Neuronal stem cell (in vitro differentiated cells): ENCODE measurements around the gene KIT.
"Not testable (repeated sequence)": the region's sequence is repeated elsewhere in the genome, so short reads cannot be mapped to it uniquely, and the experiment has no call there.

Experiments used
- DNase-seq: peaks from one replicate; pipeline ENCODE4 v3.0.0-alpha.2; 2013; ENCODE audit warnings: low spot score
- H2AFZ ChIP-seq: one replicate; pipeline ENCODE4 v1.6.1; 2013; ENCODE audit warnings: mild to moderate bottlenecking, low read length, inconsistent platforms
- H2AK5ac ChIP-seq: 2 replicates; pipeline ENCODE4 v1.6.1; 2013; ENCODE audit warnings: low read depth, mild to moderate bottlenecking, inconsistent platforms, low read length, moderate library complexity, mixed read lengths
- H2BK120ac ChIP-seq: 2 replicates; pipeline ENCODE4 v1.6.1; 2013; ENCODE audit warnings: low read depth, mild to moderate bottlenecking, inconsistent platforms, low read length, moderate library complexity, mixed read lengths
- H2BK12ac ChIP-seq: one replicate; pipeline ENCODE4 v1.6.1; 2013; ENCODE audit warnings: low read length, inconsistent platforms
- H2BK15ac ChIP-seq: 2 replicates; pipeline ENCODE4 v1.6.1; 2013; ENCODE audit warnings: mild to moderate bottlenecking, low read length, inconsistent platforms, mixed read lengths
- H2BK5ac ChIP-seq: one replicate; pipeline ENCODE4 v1.6.1; 2013; ENCODE audit warnings: inconsistent platforms, mild to moderate bottlenecking, low read length, moderate library complexity
- H3K14ac ChIP-seq: one replicate; pipeline ENCODE4 v1.6.1; 2013; ENCODE audit warnings: low read length, inconsistent platforms
- H3K18ac ChIP-seq: 2 replicates; pipeline ENCODE4 v1.6.1; 2013; ENCODE audit warnings: low read length, inconsistent platforms
- H3K23ac ChIP-seq: 2 replicates; pipeline ENCODE4 v1.6.1; 2013; ENCODE audit warnings: low read depth, mild to moderate bottlenecking, mixed read lengths, low read length, inconsistent platforms; ENCODE audit not compliant: poor library complexity
- H3K27ac ChIP-seq: replicated peaks from 3 replicates; pipeline ENCODE4 v1.5.1; 2013; ENCODE audit warnings: low read length, inconsistent platforms
- H3K27me3 ChIP-seq, 3 experiments: 2 replicates each; pipeline ENCODE4 v1.6.1; 2013; ENCODE audit warnings: low read length in 3 of 3, mild to moderate bottlenecking in 2 of 3, inconsistent platforms in 1 of 3, low read depth in 1 of 3, mixed read lengths in 1 of 3, moderate library complexity in 1 of 3; ENCODE audit not compliant: control insufficient read depth in 3 of 3, insufficient read depth in 3 of 3
- H3K36me3 ChIP-seq, 2 donors: replicated peaks in 1 of 2; 2 replicates each; pipeline ENCODE4 v1.6.1; 2013; ENCODE audit warnings: low read length in 2 of 2; ENCODE audit not compliant: control insufficient read depth in 2 of 2, insufficient read depth in 2 of 2
- H3K4ac ChIP-seq: 2 replicates; pipeline ENCODE4 v1.6.1; 2013; ENCODE audit warnings: inconsistent platforms, mild to moderate bottlenecking, low read length, moderate library complexity
- H3K4me1 ChIP-seq, 2 donors: 1 replicate in 1 of 2; 2 replicates in 1 of 2; pipeline ENCODE4 v1.6.1; 2013; ENCODE audit warnings: low read length in 2 of 2, low read depth in 1 of 2; ENCODE audit not compliant: control insufficient read depth in 2 of 2, insufficient read depth in 1 of 2
- H3K4me2 ChIP-seq: one replicate; pipeline ENCODE4 v1.6.1; 2013; ENCODE audit warnings: mild to moderate bottlenecking, low read length, inconsistent platforms; ENCODE audit not compliant: insufficient read depth, poor library complexity, severe bottlenecking
- H3K4me3 ChIP-seq, 2 donors: 2 replicates each; pipeline ENCODE4 v1.5.1; 2013; ENCODE audit warnings: low read length in 2 of 2, mild to moderate bottlenecking in 2 of 2, inconsistent platforms in 1 of 2, moderate library complexity in 1 of 2
- H3K79me1 ChIP-seq: one replicate; pipeline ENCODE4 v1.6.1; 2013; ENCODE audit warnings: low read depth, mild to moderate bottlenecking, inconsistent platforms, low read length, moderate library complexity
- H3K9ac ChIP-seq: one replicate; pipeline ENCODE4 v1.6.1; 2013; ENCODE audit warnings: mild to moderate bottlenecking, low read depth, low read length, inconsistent platforms; ENCODE audit not compliant: poor library complexity
- H3K9me3 ChIP-seq, 2 donors: replicated peaks in 1 of 2; 2 replicates each; pipeline versions ENCODE3 to v1.6.1; 2013; ENCODE audit warnings: low read length in 2 of 2, mild to moderate bottlenecking in 2 of 2, inconsistent platforms in 1 of 2, low read depth in 1 of 2, mixed read lengths in 1 of 2, moderate library complexity in 1 of 2; ENCODE audit not compliant: control insufficient read depth in 2 of 2, insufficient read depth in 1 of 2
- H4K8ac ChIP-seq: one replicate; pipeline ENCODE4 v1.6.1; 2013; ENCODE audit warnings: low read depth, mild to moderate bottlenecking, inconsistent platforms, low read length, moderate library complexity
- H4K91ac ChIP-seq: one replicate; pipeline ENCODE4 v1.6.1; 2013; ENCODE audit warnings: low read length, low read depth, mild to moderate bottlenecking, inconsistent platforms; ENCODE audit not compliant: poor library complexity
- WGBS, 2 donors: extraction: QIAGEN DNeasy Blood & Tissue Kit; methylation state at CpG; one replicate each; pipeline ENCODE4 v1.1.7; 2013; ENCODE audit warnings: missing lambda C conversion rate in 2 of 2, mixed read lengths in 1 of 2; ENCODE audit not compliant: insufficient read length in 2 of 2, insufficient replicate concordance in 1 of 2; ENCODE audit errors: extremely low coverage in 2 of 2; 5-methylcytosine and 5-hydroxymethylcytosine counted together

The KIT gene

GRCh38 chr4:54635318-54635717, 22.4 kb upstream of the KIT start:
- Histone ChIP-seq H3K79me1 (no peaks in the 10 kb centered on the region), H2BK120ac (no peak overlapping the region), H2AK5ac (no peak overlapping the region), H4K91ac (no peak overlapping the region), H3K36me3 (no peaks in the 10 kb centered on the region), H3K4ac (no peak overlapping the region), H3K4me2 (no peak overlapping the region), H2BK12ac (no peak overlapping the region), H3K9ac (no peak overlapping the region), H3K27ac (no peak overlapping the region), H4K8ac (no peak overlapping the region), H3K27me3 (no peaks in the 10 kb centered on the region), H2BK5ac (no peak overlapping the region), H3K23ac (no peak overlapping the region), H3K4me3 (no peak overlapping the region), H3K9me3 (no peaks in the 10 kb centered on the region), H3K14ac (no peak overlapping the region), H2AFZ (no peak overlapping the region), H3K4me1 (no peaks in the 10 kb centered on the region), H3K18ac (no peak overlapping the region), H2BK15ac (no peak overlapping the region)
- DNase-seq = no peak
- no CpG with 5 or more reads among the region's 3 CpGs for WGBS, 2 donors

- Histone ChIP-seq H3K4me1 (no peaks in the 10 kb centered on the region), H2BK12ac (no peak overlapping the region), H2AK5ac (no peak overlapping the region), H3K79me1 (no peaks in the 10 kb centered on the region), H3K9ac (no peak overlapping the region), H3K27ac (no peak overlapping the region), H3K4me2 (no peak overlapping the region), H2BK120ac (no peak overlapping the region), H2AFZ (no peak overlapping the region), H3K4me3 (no peak overlapping the region), H4K91ac (no peak overlapping the region), H3K23ac (no peak overlapping the region), H4K8ac (no peak overlapping the region), H3K36me3 (no peaks in the 10 kb centered on the region), H2BK15ac (no peak overlapping the region), H3K4ac (no peak overlapping the region), H3K14ac (no peak overlapping the region), H3K9me3 (no peaks in the 10 kb centered on the region), H3K18ac (no peak overlapping the region), H2BK5ac (no peak overlapping the region), H3K27me3 (no peaks in the 10 kb centered on the region)
- no CpG with 5 or more reads among the region's 4 CpGs for WGBS, 2 donors
- no peak for DNase-seq
Measured at GRCh38 chr4:54637325-54637724, 20.4 kb upstream of the KIT start.

- not testable (repeated sequence) for H3K18ac ChIP-seq, H4K91ac ChIP-seq, H3K36me3 ChIP-seq, H3K14ac ChIP-seq, H2BK12ac ChIP-seq, H2BK15ac ChIP-seq, H3K4me1 ChIP-seq, H3K27ac ChIP-seq, H3K4me3 ChIP-seq, H2AK5ac ChIP-seq, H2BK120ac ChIP-seq, H3K79me1 ChIP-seq, H4K8ac ChIP-seq, H3K27me3 ChIP-seq, H3K23ac ChIP-seq, H3K9me3 ChIP-seq, H3K4me2 ChIP-seq, H2AFZ ChIP-seq, H2BK5ac ChIP-seq, H3K9ac ChIP-seq, DNase-seq, H3K4ac ChIP-seq
- WGBS, 2 donors = 100% methylated on average over 1 of the region's 9 CpGs; no CpG with 5 or more reads in 1 of the 2 donors
Measured at GRCh38 chr4:54641101-54641500, 16.7 kb upstream of the KIT start.

- H3K9ac ChIP-seq = no peak overlapping the region
- H4K91ac ChIP-seq = no peak overlapping the region
- H3K18ac ChIP-seq = no peak overlapping the region
- H3K27ac ChIP-seq = no peak overlapping the region
- H3K14ac ChIP-seq = no peak overlapping the region
- no peak overlapping the region for H2BK15ac ChIP-seq
- H3K79me1 ChIP-seq = no peaks in the 10 kb centered on the region
- H3K9me3 ChIP-seq = no peaks in the 10 kb centered on the region
- H4K8ac ChIP-seq = no peak overlapping the region
- no peak overlapping the region for H3K4me2 ChIP-seq
- H2AK5ac ChIP-seq = no peak overlapping the region
- H2BK12ac ChIP-seq = no peak overlapping the region
- peaks cover 0 to 1% of the 10 kb centered on the region in 2 donors for H3K4me1 ChIP-seq
- H2AFZ ChIP-seq = no peak overlapping the region
- no peaks in the 10 kb centered on the region for H3K27me3 ChIP-seq
- no peak for DNase-seq
- no peak overlapping the region for H3K4ac ChIP-seq
- H3K4me3 ChIP-seq = no peak overlapping the region
- WGBS, 2 donors = no CpG with 5 or more reads among the region's 5 CpGs
- no peak overlapping the region for H3K23ac ChIP-seq
- no peak overlapping the region for H2BK5ac ChIP-seq
- H3K36me3 ChIP-seq = no peaks in the 10 kb centered on the region
- no peak overlapping the region for H2BK120ac ChIP-seq
Measured at GRCh38 chr4:54643172-54643571, 14.6 kb upstream of the KIT start.
